ENCODE data around the gene IQGAP2.

The IQGAP2 gene

DNA sequence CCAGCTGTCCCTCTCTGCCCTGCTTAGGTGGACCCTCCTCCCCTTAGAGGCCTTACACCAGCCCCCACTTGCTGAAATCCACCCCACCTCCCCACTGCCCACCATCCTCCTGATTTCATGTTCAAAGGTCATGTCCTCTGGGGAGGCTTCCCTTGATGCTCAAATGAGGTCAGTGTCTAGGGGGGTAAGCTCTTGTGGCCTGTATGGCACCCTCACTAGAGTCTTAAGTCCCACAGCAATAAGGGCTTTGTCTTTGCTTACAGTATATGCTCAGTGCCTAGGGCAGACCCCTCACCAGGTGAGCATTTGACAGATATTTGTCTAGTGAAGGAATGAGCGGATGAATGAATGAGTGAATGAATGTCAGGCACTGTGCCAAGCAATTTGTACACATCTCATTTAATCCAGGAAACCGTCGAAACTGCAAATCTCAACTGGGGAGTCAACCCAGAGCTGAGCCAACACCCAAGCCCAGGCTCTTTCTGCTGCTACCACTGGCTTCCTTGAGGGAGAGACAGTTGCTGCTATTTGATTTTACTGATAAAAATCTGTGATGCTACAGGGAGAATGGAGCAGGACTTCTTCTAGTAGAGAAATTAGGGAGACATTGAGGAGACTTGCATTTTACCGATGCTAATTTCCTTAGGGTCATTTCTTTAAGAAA is 101.9 kb downstream of the IQGAP2 start:
- H3K4ac ChIP-seq (ENCODE audit: low read length), result no peak overlapping the region
- H3K36me3 ChIP-seq (replicated peaks in 1 of 2; ENCODE audit: control insufficient read depth in 2 of 2, insufficient read depth in 2 of 2, low read length in 2 of 2), result no peaks in the 10 kb centered on the region
- WGBS, 2 donors (ENCODE audit: extremely low coverage in 2 of 2, insufficient read length in 2 of 2, insufficient replicate concordance in 1 of 2), result no CpG with 5 or more reads among the region's 4 CpGs
- peaks cover 3 to 10% of the 10 kb centered on the region in 2 donors for H3K4me1 ChIP-seq (ENCODE audit: control insufficient read depth in 2 of 2, insufficient read depth in 1 of 2, low read depth in 1 of 2, low read length in 2 of 2)
- no peak overlapping the region for H3K18ac ChIP-seq (ENCODE audit: low read length)
- H3K14ac ChIP-seq (ENCODE audit: low read length), result no peak overlapping the region
- no peak overlapping the region for H3K4me2 ChIP-seq (ENCODE audit: insufficient read depth, low read length, poor library complexity, severe bottlenecking)
- H3K9ac ChIP-seq (ENCODE audit: low read depth, low read length, poor library complexity), result no peak overlapping the region
- no peaks in the 10 kb centered on the region for H3K9me3 ChIP-seq (replicated peaks in 1 of 2; ENCODE audit: control insufficient read depth in 2 of 2, insufficient read depth in 1 of 2, low read depth in 1 of 2, low read length in 2 of 2)
- no peak overlapping the region for H4K8ac ChIP-seq (ENCODE audit: low read depth, low read length)
- H3K27me3 ChIP-seq (ENCODE audit: control insufficient read depth in 3 of 3, insufficient read depth in 3 of 3, low read depth in 1 of 3, low read length in 3 of 3), result no peaks in the 10 kb centered on the region
- H2BK5ac ChIP-seq (ENCODE audit: low read length), result no peak overlapping the region
- no peak overlapping the region for H2BK120ac ChIP-seq (ENCODE audit: low read depth, low read length)
- H3K27ac ChIP-seq (replicated peaks; ENCODE audit: low read length), result no peak overlapping the region
- H3K23ac ChIP-seq (ENCODE audit: low read depth, low read length, poor library complexity), result no peak overlapping the region
- no peak overlapping the region for H3K4me3 ChIP-seq (ENCODE audit: low read length in 2 of 2)
- DNase-seq (ENCODE audit: low spot score), result no peak
- no peaks in the 10 kb centered on the region for H3K79me1 ChIP-seq (ENCODE audit: low read depth, low read length)
- H2AFZ ChIP-seq (ENCODE audit: low read length), result no peak overlapping the region
- no peak overlapping the region for H2AK5ac ChIP-seq (ENCODE audit: low read depth, low read length)
- H2BK15ac ChIP-seq (ENCODE audit: low read length), result no peak overlapping the region
- H4K91ac ChIP-seq (ENCODE audit: low read depth, low read length, poor library complexity), result no peak overlapping the region
- H2BK12ac ChIP-seq (ENCODE audit: low read length), result no peak overlapping the region

DNA sequence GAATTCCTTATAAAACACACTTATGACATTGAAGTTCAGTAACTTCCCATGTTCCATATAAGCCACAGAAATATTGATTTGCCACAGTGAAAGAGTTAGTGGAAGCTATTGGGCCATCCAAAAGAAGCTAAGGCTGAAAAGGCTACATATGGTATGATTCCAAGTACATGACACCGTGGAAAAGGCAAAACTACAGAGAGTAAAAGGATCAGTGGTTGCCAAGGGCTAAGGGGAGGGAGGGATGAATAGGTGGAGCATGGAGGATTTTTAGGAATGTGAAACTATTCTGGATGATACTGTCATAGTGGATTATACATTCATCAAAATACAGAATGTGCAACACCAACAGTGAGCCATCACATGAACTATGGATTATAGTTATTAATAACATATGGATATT is 110.4 kb downstream of the IQGAP2 start:
- no peaks in the 10 kb centered on the region for H3K27me3 ChIP-seq (ENCODE audit: control insufficient read depth in 3 of 3, insufficient read depth in 3 of 3, low read depth in 1 of 3, low read length in 3 of 3)
- no peaks in the 10 kb centered on the region for H3K79me1 ChIP-seq (ENCODE audit: low read depth, low read length)
- no peak overlapping the region for H4K8ac ChIP-seq (ENCODE audit: low read depth, low read length)
- H3K4me2 ChIP-seq (ENCODE audit: insufficient read depth, low read length, poor library complexity, severe bottlenecking), result no peak overlapping the region
- H3K27ac ChIP-seq (replicated peaks; ENCODE audit: low read length), result no peak overlapping the region
- H3K4ac ChIP-seq (ENCODE audit: low read length), result no peak overlapping the region
- no peak overlapping the region for H2BK120ac ChIP-seq (ENCODE audit: low read depth, low read length)
- WGBS, 2 donors (ENCODE audit: extremely low coverage in 2 of 2, insufficient read length in 2 of 2, insufficient replicate concordance in 1 of 2), result no CpG with 5 or more reads among the region's 1 CpG
- H2AK5ac ChIP-seq (ENCODE audit: low read depth, low read length), result no peak overlapping the region
- H3K14ac ChIP-seq (ENCODE audit: low read length), result no peak overlapping the region
- no peak overlapping the region for H3K23ac ChIP-seq (ENCODE audit: low read depth, low read length, poor library complexity)
- no peak overlapping the region for H3K18ac ChIP-seq (ENCODE audit: low read length)
- no peak overlapping the region for H2BK5ac ChIP-seq (ENCODE audit: low read length)
- DNase-seq (ENCODE audit: low spot score), result no peak
- no peak overlapping the region for H3K9ac ChIP-seq (ENCODE audit: low read depth, low read length, poor library complexity)
- H3K4me3 ChIP-seq (ENCODE audit: low read length in 2 of 2), result no peak overlapping the region
- no peak overlapping the region for H2AFZ ChIP-seq (ENCODE audit: low read length)
- peaks cover 0 to 3% of the 10 kb centered on the region in 2 donors for H3K4me1 ChIP-seq (ENCODE audit: control insufficient read depth in 2 of 2, insufficient read depth in 1 of 2, low read depth in 1 of 2, low read length in 2 of 2)
- peaks cover 0 to 4% of the 10 kb centered on the region in 2 donors for H3K9me3 ChIP-seq (replicated peaks in 1 of 2; ENCODE audit: control insufficient read depth in 2 of 2, insufficient read depth in 1 of 2, low read depth in 1 of 2, low read length in 2 of 2)
- no peak overlapping the region for H4K91ac ChIP-seq (ENCODE audit: low read depth, low read length, poor library complexity)
- no peak overlapping the region for H2BK15ac ChIP-seq (ENCODE audit: low read length)
- no peak overlapping the region for H2BK12ac ChIP-seq (ENCODE audit: low read length)
- no peaks in the 10 kb centered on the region for H3K36me3 ChIP-seq (replicated peaks in 1 of 2; ENCODE audit: control insufficient read depth in 2 of 2, insufficient read depth in 2 of 2, low read length in 2 of 2)

GRCh38 chr5:76514292-76514691 is 111.2 kb downstream of the IQGAP2 start:
- H3K4ac ChIP-seq (ENCODE audit: low read length), result no peak overlapping the region
- no peak overlapping the region for H2BK120ac ChIP-seq (ENCODE audit: low read depth, low read length)
- no peak overlapping the region for H3K9ac ChIP-seq (ENCODE audit: low read depth, low read length, poor library complexity)
- H3K27ac ChIP-seq (replicated peaks; ENCODE audit: low read length), result no peak overlapping the region
- H3K4me1 ChIP-seq (ENCODE audit: control insufficient read depth in 2 of 2, insufficient read depth in 1 of 2, low read depth in 1 of 2, low read length in 2 of 2), result peaks cover 0 to 3% of the 10 kb centered on the region in 2 donors
- no peak overlapping the region for H2BK12ac ChIP-seq (ENCODE audit: low read length)
- no peak overlapping the region for H2AFZ ChIP-seq (ENCODE audit: low read length)
- H2BK15ac ChIP-seq (ENCODE audit: low read length), result no peak overlapping the region
- H3K27me3 ChIP-seq (ENCODE audit: control insufficient read depth in 3 of 3, insufficient read depth in 3 of 3, low read depth in 1 of 3, low read length in 3 of 3), result no peaks in the 10 kb centered on the region
- no peaks in the 10 kb centered on the region for H3K36me3 ChIP-seq (replicated peaks in 1 of 2; ENCODE audit: control insufficient read depth in 2 of 2, insufficient read depth in 2 of 2, low read length in 2 of 2)
- no peak overlapping the region for H2AK5ac ChIP-seq (ENCODE audit: low read depth, low read length)
- WGBS, 2 donors (ENCODE audit: extremely low coverage in 2 of 2, insufficient read length in 2 of 2, insufficient replicate concordance in 1 of 2), result no CpG with 5 or more reads among the region's 4 CpGs
- no peak overlapping the region for H3K23ac ChIP-seq (ENCODE audit: low read depth, low read length, poor library complexity)
- H3K4me2 ChIP-seq (ENCODE audit: insufficient read depth, low read length, poor library complexity, severe bottlenecking), result no peak overlapping the region
- no peaks in the 10 kb centered on the region for H3K79me1 ChIP-seq (ENCODE audit: low read depth, low read length)
- H4K91ac ChIP-seq (ENCODE audit: low read depth, low read length, poor library complexity), result no peak overlapping the region
- no peak overlapping the region for H3K18ac ChIP-seq (ENCODE audit: low read length)
- H4K8ac ChIP-seq (ENCODE audit: low read depth, low read length), result no peak overlapping the region
- no peak for DNase-seq (ENCODE audit: low spot score)
- H2BK5ac ChIP-seq (ENCODE audit: low read length), result no peak overlapping the region
- H3K14ac ChIP-seq (ENCODE audit: low read length), result no peak overlapping the region
- peaks cover 0 to 5% of the 10 kb centered on the region in 2 donors for H3K9me3 ChIP-seq (replicated peaks in 1 of 2; ENCODE audit: control insufficient read depth in 2 of 2, insufficient read depth in 1 of 2, low read depth in 1 of 2, low read length in 2 of 2)
- no peak overlapping the region for H3K4me3 ChIP-seq (ENCODE audit: low read length in 2 of 2)

GRCh38 chr5:76514713-76515112 is 111.6 kb downstream of the IQGAP2 start:
- Histone ChIP-seq H2AK5ac (ENCODE audit: low read depth, low read length) (no peak overlapping the region), H2BK120ac (ENCODE audit: low read depth, low read length) (no peak overlapping the region), H4K8ac (ENCODE audit: low read depth, low read length) (no peak overlapping the region), H3K36me3 (replicated peaks in 1 of 2; ENCODE audit: control insufficient read depth in 2 of 2, insufficient read depth in 2 of 2, low read length in 2 of 2) (no peaks in the 10 kb centered on the region), H3K4me3 (ENCODE audit: low read length in 2 of 2) (no peak overlapping the region), H3K27me3 (ENCODE audit: control insufficient read depth in 3 of 3, insufficient read depth in 3 of 3, low read depth in 1 of 3, low read length in 3 of 3) (no peaks in the 10 kb centered on the region), H3K9ac (ENCODE audit: low read depth, low read length, poor library complexity) (no peak overlapping the region), H3K9me3 (replicated peaks in 1 of 2; ENCODE audit: control insufficient read depth in 2 of 2, insufficient read depth in 1 of 2, low read depth in 1 of 2, low read length in 2 of 2) (peaks cover 0 to 5% of the 10 kb centered on the region in 2 donors), H2AFZ (ENCODE audit: low read length) (no peak overlapping the region), H2BK15ac (ENCODE audit: low read length) (no peak overlapping the region), H2BK5ac (ENCODE audit: low read length) (no peak overlapping the region), H3K79me1 (ENCODE audit: low read depth, low read length) (no peaks in the 10 kb centered on the region), H3K27ac (replicated peaks; ENCODE audit: low read length) (no peak overlapping the region), H3K18ac (ENCODE audit: low read length) (no peak overlapping the region), H3K4me2 (ENCODE audit: insufficient read depth, low read length, poor library complexity, severe bottlenecking) (no peak overlapping the region), H3K14ac (ENCODE audit: low read length) (no peak overlapping the region), H2BK12ac (ENCODE audit: low read length) (no peak overlapping the region), H4K91ac (ENCODE audit: low read depth, low read length, poor library complexity) (no peak overlapping the region), H3K23ac (ENCODE audit: low read depth, low read length, poor library complexity) (no peak overlapping the region), H3K4ac (ENCODE audit: low read length) (no peak overlapping the region), H3K4me1 (ENCODE audit: control insufficient read depth in 2 of 2, insufficient read depth in 1 of 2, low read depth in 1 of 2, low read length in 2 of 2) (peaks cover 0 to 3% of the 10 kb centered on the region in 2 donors)
- no peak for DNase-seq (ENCODE audit: low spot score)
- WGBS, 2 donors (ENCODE audit: extremely low coverage in 2 of 2, insufficient read length in 2 of 2, insufficient replicate concordance in 1 of 2), result no CpG with 5 or more reads among the region's 2 CpGs

All from neuronal stem cell (in vitro differentiated cells).